HG02571 (cell line): ENCODE data around the gene ADSL.

ENCODE experiments used
- ATAC-seq: cut with Tn5 transposase; IDR thresholded peaks from one replicate; pipeline ENCODE4 v1.9.1; 2021; ENCODE audit warnings: mild to moderate bottlenecking, moderate library complexity; ENCODE audit not compliant: unreplicated experiment

Gene ADSL

DNA sequence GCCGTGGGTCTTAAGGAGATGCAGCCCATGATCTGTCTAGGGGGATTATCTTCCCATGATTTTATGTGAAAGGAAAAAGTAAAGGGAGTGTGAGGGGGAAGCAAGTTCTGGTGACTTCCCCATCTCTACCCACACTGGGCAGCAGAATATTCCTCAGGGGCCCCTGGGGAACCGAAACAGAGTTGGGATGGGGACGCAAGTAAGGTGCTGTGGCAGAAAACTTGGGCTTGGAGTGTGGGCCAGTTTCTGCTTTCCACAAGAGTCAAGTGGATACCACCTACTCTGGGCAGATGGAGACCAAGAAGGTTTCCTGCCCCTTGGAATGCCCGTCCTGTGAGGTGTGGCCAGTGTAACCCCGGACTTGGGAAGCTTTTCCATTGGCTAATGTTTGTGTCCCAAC is 88.4 kb downstream of the ADSL start:
- no peak for ATAC-seq

GRCh38 chr22:40436505-40437431 is 90.5 kb downstream of the ADSL start:
- no peak for ATAC-seq
